Colonic mucosa (tissue), 4 donors: ENCODE results near the gene IRS1. TPM values are rescaled to one million over a fixed set of nuclear protein-coding genes. Genes with fewer than 3 reads are reported as not detected.
A peak's percentile ranks its signal among the peaks of the same experiment; 100 is the strongest.

Experiments used
- DNase-seq: peaks from one replicate; pipeline ENCODE4 v3.0.0-alpha.2; 2020
- H3K27ac ChIP-seq: fragments of 200-600 bp; one replicate; pipeline ENCODE4 v1.8.0; 2021
- H3K27me3 ChIP-seq: fragments of 200-600 bp; one replicate; pipeline ENCODE4 v1.8.0; 2021
- H3K36me3 ChIP-seq: fragments of 200-600 bp; one replicate; pipeline ENCODE4 v1.8.0; 2021
- H3K4me1 ChIP-seq: fragments of 200-600 bp; one replicate; pipeline ENCODE4 v1.8.0; 2021; ENCODE audit warnings: mild to moderate bottlenecking
- H3K4me3 ChIP-seq: fragments of 200-600 bp; one replicate; pipeline ENCODE4 v1.8.0; 2021
- H3K9ac ChIP-seq, 2 donors: one replicate each; pipeline ENCODE4 v1.7.0; 2013; ENCODE audit warnings: control low read depth in 2 of 2, low read depth in 2 of 2, low read length in 2 of 2
- H3K9me3 ChIP-seq: fragments of 200-600 bp; one replicate; pipeline ENCODE4 v1.8.0; 2021
- intact Hi-C: fragments of 100-400 bp; cut with DNase I; formaldehyde crosslinking; loops from one replicate; pipeline ENCODE4 v1.14.1; 2022
- total RNA-seq, 2 donors: library from RNA; stranded (reverse); fragmentation: NEBNext Ultra II Directional in 1 of 2; extraction: Animal tissue kit (Norgen Biotek cat#: 25700) in 1 of 2; gene quantifications; one replicate each; pipeline ENCODE4 v1.2.1, GENCODE V29; 2021
- TF ChIP-seq, protein P1 (sequence below): fragments of 200-600 bp; IDR thresholded peaks from one replicate; pipeline ENCODE4 v1.8.0; 2022; ENCODE audit warnings: antibody characterized with exemption, mild to moderate bottlenecking
- donor health status: healthy.
- donor health status: DM: no; HTN: no; CAD: no.
- donor health status: DM: no; HTN: no; CAD: no.

IRS1 gene
- total RNA-seq, 2 donors from 2014 or later, result 9.5 to 17.4 TPM

DNA sequence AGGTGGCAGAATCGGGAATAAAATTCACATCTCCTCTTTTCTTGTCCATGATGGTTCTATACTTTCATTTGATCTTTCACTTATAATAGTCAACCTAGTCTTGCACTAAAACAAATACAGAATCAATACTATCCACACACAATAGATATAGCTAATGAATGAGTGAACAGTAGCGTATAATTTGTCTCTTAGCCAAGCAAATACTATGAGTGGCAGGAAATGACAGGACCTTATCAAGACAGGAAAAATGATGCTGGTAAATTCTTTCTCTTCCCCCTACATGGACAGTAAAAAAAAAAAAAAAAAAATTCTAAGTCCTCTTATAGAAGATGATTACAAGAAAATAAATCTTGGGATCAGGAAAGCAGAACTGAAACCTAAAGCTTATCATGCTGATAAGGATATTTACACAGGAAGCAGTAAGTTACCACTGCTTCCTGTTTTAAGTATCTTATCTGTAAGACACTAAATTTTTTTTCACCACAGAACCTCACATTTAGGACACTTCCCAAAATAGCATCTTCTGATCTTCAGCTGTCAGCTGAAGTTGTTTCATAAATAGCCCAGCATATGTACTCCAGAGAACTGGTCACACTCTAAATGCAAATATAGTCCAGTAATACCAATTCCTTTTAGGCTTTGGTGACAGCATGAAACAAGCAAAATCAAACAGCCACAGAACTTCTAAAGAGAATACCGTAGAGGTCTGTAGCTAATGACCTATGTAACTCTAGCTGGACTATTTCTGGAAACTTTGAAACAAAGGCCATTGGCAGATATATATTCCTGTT lies 27.0 kb downstream of the IRS1 start:
- DNase-seq, result no peak
- intact Hi-C loops, result no loop called here
- Histone ChIP-seq H3K4me1 (peaks cover 5% of the 10 kb centered on the region), H3K9ac (no peak overlapping the region), H3K9me3 (no peaks in the 10 kb centered on the region), H3K4me3 (no peak overlapping the region), H3K27ac (peak overlapping the region; percentile 56), H3K36me3 (no peaks in the 10 kb centered on the region), H3K27me3 (no peaks in the 10 kb centered on the region)
- TF ChIP-seq, protein P1, sequence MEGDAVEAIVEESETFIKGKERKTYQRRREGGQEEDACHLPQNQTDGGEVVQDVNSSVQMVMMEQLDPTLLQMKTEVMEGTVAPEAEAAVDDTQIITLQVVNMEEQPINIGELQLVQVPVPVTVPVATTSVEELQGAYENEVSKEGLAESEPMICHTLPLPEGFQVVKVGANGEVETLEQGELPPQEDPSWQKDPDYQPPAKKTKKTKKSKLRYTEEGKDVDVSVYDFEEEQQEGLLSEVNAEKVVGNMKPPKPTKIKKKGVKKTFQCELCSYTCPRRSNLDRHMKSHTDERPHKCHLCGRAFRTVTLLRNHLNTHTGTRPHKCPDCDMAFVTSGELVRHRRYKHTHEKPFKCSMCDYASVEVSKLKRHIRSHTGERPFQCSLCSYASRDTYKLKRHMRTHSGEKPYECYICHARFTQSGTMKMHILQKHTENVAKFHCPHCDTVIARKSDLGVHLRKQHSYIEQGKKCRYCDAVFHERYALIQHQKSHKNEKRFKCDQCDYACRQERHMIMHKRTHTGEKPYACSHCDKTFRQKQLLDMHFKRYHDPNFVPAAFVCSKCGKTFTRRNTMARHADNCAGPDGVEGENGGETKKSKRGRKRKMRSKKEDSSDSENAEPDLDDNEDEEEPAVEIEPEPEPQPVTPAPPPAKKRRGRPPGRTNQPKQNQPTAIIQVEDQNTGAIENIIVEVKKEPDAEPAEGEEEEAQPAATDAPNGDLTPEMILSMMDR, result no peak

- peak; percentile 69 for DNase-seq
- Histone ChIP-seq H3K9ac (peak overlapping the region in 1 of 2 donors; percentile 26), H3K27ac (peak overlapping the region; percentile 36), H3K27me3 (no peaks in the 10 kb centered on the region), H3K36me3 (no peaks in the 10 kb centered on the region), H3K4me1 (peaks cover 5% of the 10 kb centered on the region), H3K4me3 (no peak overlapping the region), H3K9me3 (no peaks in the 10 kb centered on the region)
- intact Hi-C loops, result no loop called here
- TF ChIP-seq, protein P1, result no peak
These were observed 28.6 kb downstream of the IRS1 start for GRCh38 chr2:226771067-226771466.

GRCh38 chr2:226767056-226767813 lies 32.4 kb downstream of the IRS1 start:
- intact Hi-C loops, result no loop called here
- Histone ChIP-seq H3K4me1 (peaks cover 5% of the 10 kb centered on the region), H3K36me3 (no peaks in the 10 kb centered on the region), H3K9ac (no peak overlapping the region), H3K9me3 (no peaks in the 10 kb centered on the region), H3K27me3 (no peaks in the 10 kb centered on the region), H3K4me3 (no peak overlapping the region), H3K27ac (no peak overlapping the region)
- no peak for DNase-seq
- TF ChIP-seq, protein P1, result no peak

GRCh38 chr2:226766352-226767055 lies 33.1 kb downstream of the IRS1 start:
- Histone ChIP-seq H3K36me3 (no peaks in the 10 kb centered on the region), H3K27ac (no peak overlapping the region), H3K4me1 (no peaks in the 10 kb centered on the region), H3K9me3 (no peaks in the 10 kb centered on the region), H3K9ac (no peak overlapping the region), H3K27me3 (no peaks in the 10 kb centered on the region), H3K4me3 (no peak overlapping the region)
- no peak for DNase-seq
- intact Hi-C loops, result no loop called here
- TF ChIP-seq, protein P1, result no peak

- no peaks in the 10 kb centered on the region for H3K9me3 ChIP-seq
- intact Hi-C loops, result no loop called here
- no peaks in the 10 kb centered on the region for H3K36me3 ChIP-seq
- no peaks in the 10 kb centered on the region for H3K27me3 ChIP-seq
- H3K9ac ChIP-seq, result no peak overlapping the region
- no peak for DNase-seq
- no peaks in the 10 kb centered on the region for H3K4me1 ChIP-seq
- TF ChIP-seq, protein P1, result no peak
- H3K27ac ChIP-seq, result no peak overlapping the region
- H3K4me3 ChIP-seq, result no peak overlapping the region
These were observed 36.3 kb downstream of the IRS1 start for GRCh38 chr2:226763320-226763719.
